H1 (cell line): ENCODE measurements around the gene PIGA. TPM values are rescaled to one million over a fixed set of nuclear protein-coding genes. Genes with fewer than 3 reads are reported as not detected.

Experiments used
- CHD2 ChIP-seq: IDR thresholded peaks from 2 replicates; pipeline ENCODE4 v1.6.1; 2012; ENCODE audit warnings: low read length, improper control_type of control experiment
- CHD7 ChIP-seq: fragments of 300-600 bp; sonication (generic); IDR thresholded peaks from 2 replicates; pipeline ENCODE4 v1.7.1; 2012; ENCODE audit warnings: low read length, moderate library complexity, mild to moderate bottlenecking, inconsistent platforms; ENCODE audit not compliant: insufficient replicate concordance
- SIX5 ChIP-seq: IDR thresholded peaks from 2 replicates; pipeline ENCODE4 v1.6.1; 2011; ENCODE audit warnings: mild to moderate bottlenecking, low read depth, low read length
- TCF12 ChIP-seq: IDR thresholded peaks from 2 replicates; pipeline ENCODE4 v1.6.1; 2011; ENCODE audit warnings: low read depth, mild to moderate bottlenecking, low read length
- polyA plus RNA-seq, 7 experiments: library from polyadenylated mRNA; depleted of rRNA in 3 of 7; stranded (reverse) in 5 of 7; unstranded in 2 of 7; fragments of >200 nt in 5 of 7; fragments of 200-250 nt in 2 of 7; gene quantifications; 1 replicate in 5 of 7; 2 replicates in 1 of 7; 4 replicates in 1 of 7; pipeline versions ENCODE4 v1.2.1 to v1.2.3, GENCODE V29; 2011 to 2013; ENCODE audit warnings: missing spikeins in 2 of 7, mixed read lengths in 2 of 7
- total RNA-seq: library from RNA; stranded (reverse); fragmentation: NEBNext Ultra II Directional; extraction: Animal tissue kit (Norgen Biotek cat#: 25700); gene quantifications from 2 replicates; pipeline ENCODE4 v1.2.1, GENCODE V29; 2021

PIGA gene
- total and polyA plus RNA-seq, 2 of the 8 experiments (the other 6 are each of a cell fraction or from before 2014, with no cell fraction given): 5.0 to 13.4 TPM

- no peak for TF ChIP-seq SIX5
- no peak for TF ChIP-seq CHD2
- TF ChIP-seq CHD7: no peak
- no peak for TF ChIP-seq TCF12
Measured at GRCh38 chrX:15298201-15298600, 37.1 kb downstream of the PIGA start (continued).
